ENCODE measurements around the gene ARPC3.

GRCh38 chr12:110467847-110468213 lies 17.7 kb upstream of the ARPC3 start:
- TF ChIP-seq CTCF (IDR thresholded peaks at IDR 0.05) = no peak
- no peak for TF ChIP-seq POLR2A (IDR thresholded peaks at IDR 0.05)

All from lower leg skin (tissue), 3 donors.